H1 (cell line): ENCODE results near the gene KRT6C. TPM values are rescaled to one million over a fixed set of nuclear protein-coding genes. Genes with fewer than 3 reads are reported as not detected.

Experiments used
- CTCF ChIA-PET: fragments of 300-600 bp; sonication (Branson Sonifier 250); formaldehyde crosslinking; loops from one replicate; lab custom pipeline; 2021; ENCODE audit not compliant: partially characterized antibody; lab: Charles Lee
- POLR2A ChIA-PET: fragments of 300-600 bp; sonication (Branson Sonifier 250); formaldehyde crosslinking; loops from one replicate; lab custom pipeline; 2021; ENCODE audit warnings: inconsistent platforms; ENCODE audit not compliant: partially characterized antibody; lab: Charles Lee
- DNase-seq, 2 experiments: peaks; one replicate each; pipeline versions ENCODE4 v3.0.0 to v3.0.0-alpha.2; 2010 to 2022; ENCODE audit warnings: low spot score in 2 of 2, low read depth in 1 of 2, mixed read lengths in 1 of 2
- FAIRE-seq: peaks from 2 replicates; lab custom pipeline; 2011; peaks lifted over from hg19 to GRCh38; lab: Jason Lieb, UNC
- H2AFZ ChIP-seq: 2 replicates; pipeline ENCODE4 v1.8.1; 2012; ENCODE audit warnings: low read length, inconsistent platforms
- H2AK5ac ChIP-seq: 2 replicates; pipeline ENCODE4 v1.6.1; 2013; ENCODE audit warnings: low read depth, low read length
- H2BK120ac ChIP-seq: replicated peaks from 2 replicates; pipeline ENCODE3; 2013; ENCODE audit warnings: low read depth, low read length, inconsistent platforms
- H2BK12ac ChIP-seq: 2 replicates; pipeline ENCODE4 v1.6.1; 2013; ENCODE audit warnings: low read depth, low read length
- H2BK15ac ChIP-seq: 2 replicates; pipeline ENCODE4 v1.6.1; 2013; ENCODE audit warnings: low read length
- H2BK20ac ChIP-seq: 2 replicates; pipeline ENCODE4 v1.6.1; 2013; ENCODE audit warnings: low read length
- H2BK5ac ChIP-seq: 2 replicates; pipeline ENCODE4 v1.6.1; 2013; ENCODE audit warnings: low read depth, low read length
- H3K14ac ChIP-seq: 2 replicates; pipeline ENCODE4 v1.6.1; 2013; ENCODE audit warnings: inconsistent platforms; ENCODE audit not compliant: insufficient read length
- H3K18ac ChIP-seq: 2 replicates; pipeline ENCODE4 v1.6.1; 2013; ENCODE audit warnings: low read length; ENCODE audit errors: extremely low read depth
- H3K23ac ChIP-seq: 2 replicates; pipeline ENCODE4 v1.6.1; 2013; ENCODE audit warnings: inconsistent platforms; ENCODE audit not compliant: insufficient read length
- H3K23me2 ChIP-seq: 2 replicates; pipeline ENCODE4 v1.6.1; 2013; ENCODE audit warnings: low read depth, low read length
- H3K27ac ChIP-seq: 2 replicates; pipeline ENCODE4 v1.6.1; 2011; ENCODE audit warnings: low read depth, low read length, inconsistent platforms
- H3K27me3 ChIP-seq, 4 experiments: replicated peaks in 1 of 4; 1 replicate in 1 of 4; 2 replicates in 3 of 4; pipeline versions ENCODE4 v1.6.1 to v1.8.1; 2011 to 2013; ENCODE audit warnings: low read length in 3 of 4, mild to moderate bottlenecking in 3 of 4, inconsistent platforms in 2 of 4, mixed read lengths in 2 of 4, moderate library complexity in 1 of 4; ENCODE audit not compliant: control insufficient read depth in 3 of 4, insufficient read depth in 3 of 4; ENCODE audit errors: extremely low read depth in 1 of 4
- H3K36me3 ChIP-seq, 4 experiments: 2 replicates each; pipeline versions ENCODE4 v1.6.1 to v1.8.1; 2011 to 2013; ENCODE audit warnings: mild to moderate bottlenecking in 4 of 4, low read length in 3 of 4, moderate library complexity in 2 of 4, control low read depth in 1 of 4, inconsistent platforms in 1 of 4; ENCODE audit not compliant: insufficient read depth in 4 of 4, control insufficient read depth in 2 of 4
- H3K4ac ChIP-seq: replicated peaks from 2 replicates; pipeline ENCODE3; 2013; ENCODE audit warnings: low read length, low read depth, mixed read lengths, inconsistent platforms; ENCODE audit not compliant: insufficient read length
- H3K4me1 ChIP-seq, 4 experiments: replicated peaks in 1 of 4; 1 replicate in 1 of 4; 2 replicates in 3 of 4; pipeline versions ENCODE4 v1.6.1 to v1.8.1; 2011 to 2013; ENCODE audit warnings: low read length in 3 of 4, inconsistent platforms in 2 of 4, mixed read lengths in 1 of 4; ENCODE audit not compliant: insufficient read depth in 4 of 4, control insufficient read depth in 3 of 4
- H3K4me2 ChIP-seq, 2 experiments: 2 replicates each; pipeline versions ENCODE4 v1.6.1 to v1.8.1; 2011 to 2013; ENCODE audit warnings: low read depth in 2 of 2, low read length in 2 of 2, control low read depth in 1 of 2, inconsistent platforms in 1 of 2, mild to moderate bottlenecking in 1 of 2; ENCODE audit not compliant: insufficient read depth in 1 of 2
- H3K4me3 ChIP-seq, 4 experiments: fragments of 200-600, 300-600 bp in 1 of 4; sonication (generic), shearing (Covaris generic), sonication (Bioruptor Twin) in 1 of 4; 2 replicates each; pipeline versions ENCODE4 v1.5.1 to v1.8.1; 2011 to 2016; ENCODE audit warnings: low read length in 4 of 4, low read depth in 3 of 4, control low read depth in 2 of 4, inconsistent platforms in 2 of 4, mild to moderate bottlenecking in 2 of 4, mixed read lengths in 1 of 4, moderate library complexity in 1 of 4; ENCODE audit not compliant: insufficient read depth in 2 of 4; ENCODE audit errors: extremely low read depth in 1 of 4
- H3K56ac ChIP-seq: replicated peaks from 2 replicates; pipeline ENCODE3; 2013; ENCODE audit warnings: low read depth, mild to moderate bottlenecking, mixed read lengths, low read length, inconsistent platforms; ENCODE audit not compliant: insufficient read length
- H3K79me1 ChIP-seq: 2 replicates; pipeline ENCODE4 v1.6.1; 2013; ENCODE audit warnings: low read depth, low read length, control low read depth
- H3K79me2 ChIP-seq, 2 experiments: 2 replicates each; pipeline versions ENCODE4 v1.6.1 to v1.8.1; 2012 to 2013; ENCODE audit warnings: low read length in 2 of 2, mild to moderate bottlenecking in 2 of 2, inconsistent platforms in 1 of 2; ENCODE audit not compliant: insufficient read depth in 2 of 2, control insufficient read depth in 1 of 2
- H3K9ac ChIP-seq, 4 experiments: replicated peaks in 1 of 4; 1 replicate in 1 of 4; 2 replicates in 3 of 4; pipeline versions ENCODE4 v1.6.1 to v1.8.1; 2011 to 2013; ENCODE audit warnings: low read depth in 3 of 4, low read length in 3 of 4, control low read depth in 2 of 4, mild to moderate bottlenecking in 2 of 4, moderate library complexity in 2 of 4, inconsistent platforms in 1 of 4; ENCODE audit errors: extremely low read depth in 1 of 4
- H3K9me3 ChIP-seq, 2 experiments: 2 replicates each; pipeline versions ENCODE4 v1.6.1 to v1.8.1; 2012 to 2013; ENCODE audit warnings: mild to moderate bottlenecking in 2 of 2, moderate library complexity in 2 of 2, control low read depth in 1 of 2, inconsistent platforms in 1 of 2, low read depth in 1 of 2, low read length in 1 of 2, mixed read lengths in 1 of 2; ENCODE audit not compliant: insufficient read depth in 2 of 2
- H4K20me1 ChIP-seq, 2 experiments: replicated peaks in 1 of 2; 2 replicates each; pipeline versions ENCODE3 to v1.8.1; 2011 to 2013; ENCODE audit warnings: inconsistent platforms in 2 of 2, low read length in 2 of 2, mild to moderate bottlenecking in 1 of 2; ENCODE audit not compliant: insufficient read depth in 2 of 2, control insufficient read depth in 1 of 2
- H4K5ac ChIP-seq: 2 replicates; pipeline ENCODE4 v1.6.1; 2013; ENCODE audit warnings: low read length, low read depth, mixed read lengths, inconsistent platforms; ENCODE audit not compliant: insufficient read length
- H4K8ac ChIP-seq: 2 replicates; pipeline ENCODE4 v1.8.0; 2013; ENCODE audit warnings: mild to moderate bottlenecking, moderate library complexity, low read length, inconsistent platforms; ENCODE audit not compliant: insufficient read depth; ENCODE audit errors: extremely low read depth
- H4K91ac ChIP-seq: replicated peaks from 2 replicates; pipeline ENCODE3; 2013; ENCODE audit warnings: low read length, mixed read lengths, inconsistent platforms; ENCODE audit not compliant: insufficient read length
- SP4 ChIP-seq: IDR thresholded peaks from 2 replicates; pipeline ENCODE4 v1.6.1; 2012; ENCODE audit warnings: low read length, inconsistent platforms
- WGBS, 2 experiments: shearing (Covaris generic) in 1 of 2; methylation state at CpG; one replicate each; pipeline versions ENCODE4 v1.1.6 to v1.1.7; 2013 to 2015; ENCODE audit warnings: low lambda C conversion rate in 2 of 2, mixed read lengths in 2 of 2, inconsistent platforms in 1 of 2, low coverage in 1 of 2, missing lambda C conversion rate in 1 of 2; ENCODE audit not compliant: insufficient replicate concordance in 2 of 2, insufficient coverage in 1 of 2, insufficient read length in 1 of 2; ENCODE audit errors: extremely low coverage in 1 of 2, missing lambda C conversion rate in 1 of 2; 5-methylcytosine and 5-hydroxymethylcytosine counted together
- polyA plus RNA-seq, 7 experiments: library from polyadenylated mRNA; depleted of rRNA in 3 of 7; stranded (reverse) in 5 of 7; unstranded in 2 of 7; fragments of >200 nt in 5 of 7; fragments of 200-250 nt in 2 of 7; gene quantifications; 1 replicate in 5 of 7; 2 replicates in 1 of 7; 4 replicates in 1 of 7; pipeline versions ENCODE4 v1.2.1 to v1.2.3, GENCODE V29; 2011 to 2013; ENCODE audit warnings: missing spikeins in 2 of 7, mixed read lengths in 2 of 7
- total RNA-seq: library from RNA; stranded (reverse); fragmentation: NEBNext Ultra II Directional; extraction: Animal tissue kit (Norgen Biotek cat#: 25700); gene quantifications from 2 replicates; pipeline ENCODE4 v1.2.1, GENCODE V29; 2021

Gene KRT6C
- total and polyA plus RNA-seq, 2 of the 8 experiments (the other 6 are each of a cell fraction or from before 2014, with no cell fraction given): not detected

DNA sequence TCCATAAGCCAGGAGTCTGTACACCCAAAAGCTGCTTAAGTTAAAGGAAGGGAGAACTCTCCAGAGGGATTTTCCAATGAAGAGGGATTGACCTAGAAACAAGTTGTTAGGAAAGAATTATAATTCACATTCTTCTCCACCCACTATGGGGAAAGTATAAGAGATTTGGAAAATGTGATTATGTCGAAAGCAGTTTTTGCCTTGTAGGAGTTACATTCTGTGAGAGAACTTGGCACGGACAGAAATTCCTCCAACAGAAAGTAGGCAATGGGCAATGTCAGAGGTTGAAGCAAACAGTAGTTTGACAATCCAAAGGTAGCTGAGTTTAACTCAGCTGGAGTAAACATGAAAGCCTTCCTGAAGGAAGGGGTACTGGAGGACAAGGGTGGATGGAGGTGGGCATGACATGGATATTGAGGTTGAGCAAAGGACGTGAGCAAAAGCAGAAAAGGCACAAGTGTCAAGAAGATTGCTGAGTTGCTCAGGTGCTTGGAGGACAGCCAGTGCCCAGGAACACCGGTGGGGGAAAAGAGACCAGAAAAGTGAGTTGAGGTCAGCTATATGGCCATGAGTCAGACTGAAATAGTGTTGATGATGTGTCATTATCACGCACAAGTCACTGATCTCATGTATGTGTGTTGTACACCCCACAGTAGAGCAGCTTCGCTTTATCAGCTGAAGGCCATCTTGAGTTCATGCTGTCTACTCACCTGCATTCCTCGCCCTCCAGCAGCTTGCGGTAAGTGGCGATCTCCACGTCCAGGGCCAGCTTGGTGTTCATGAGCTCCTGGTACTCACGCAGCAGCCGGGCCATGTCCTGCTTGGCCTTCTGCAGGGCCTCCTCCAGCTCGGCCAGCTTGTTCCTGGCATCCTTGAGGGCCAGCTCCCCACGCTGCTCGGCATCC lies 42.6 kb upstream of the KRT6C start:
- peak in 1 of 2 experiments; percentile 16 for DNase-seq
- H3K56ac ChIP-seq: no peak overlapping the region
- no peaks in the 10 kb centered on the region; the same call in 1 of the 2 replicates for H3K23me2 ChIP-seq
- no peaks in the 10 kb centered on the region for H3K79me2 ChIP-seq
- H3K36me3 ChIP-seq: no peaks in the 10 kb centered on the region
- no peaks in the 10 kb centered on the region for H4K20me1 ChIP-seq
- no peak overlapping the region for H3K18ac ChIP-seq
- H3K27me3 ChIP-seq: no peaks in the 10 kb centered on the region
- no peak overlapping the region for H3K4me2 ChIP-seq
- H2AFZ ChIP-seq: no peak overlapping the region
- H3K27ac ChIP-seq: no peak overlapping the region
- peak overlapping the region; percentile 71; the same call in 1 of the 2 replicates for H2BK5ac ChIP-seq
- no peak overlapping the region for H3K23ac ChIP-seq
- H4K8ac ChIP-seq: no peak overlapping the region
- ChIA-PET POLR2A (no interaction called here), CTCF (interaction anchor here (0.7 to 4.5 kb wide), 12 partner anchors 9 to 363 kb away, joined by 3 to 29 read pairs (median 3); no protein-coding TSS in a partner anchor)
- H3K4me1 ChIP-seq: no peaks in the 10 kb centered on the region
- H3K4me3 ChIP-seq: no peak overlapping the region
- no peak overlapping the region for H3K4ac ChIP-seq
- H3K14ac ChIP-seq: no peak overlapping the region
- H3K79me1 ChIP-seq: no peaks in the 10 kb centered on the region
- no peak overlapping the region for H2BK15ac ChIP-seq
- peaks cover 0 to 2% of the 10 kb centered on the region in 2 experiments; a peak in 1 of 4 replicates for H3K9me3 ChIP-seq
- no peak for FAIRE-seq
- H4K5ac ChIP-seq: no peak overlapping the region
- no peak overlapping the region for H2AK5ac ChIP-seq
- 81% methylated on average over 15 of the region's 15 CpGs; no CpG with 5 or more reads in 1 of the 2 experiments for WGBS, 2 experiments
- no peak overlapping the region for H2BK12ac ChIP-seq
- H4K91ac ChIP-seq: no peak overlapping the region
- H3K9ac ChIP-seq: no peak overlapping the region
- no peak overlapping the region for H2BK120ac ChIP-seq
- H2BK20ac ChIP-seq: no peak overlapping the region
- no peak for TF ChIP-seq SP4
